Peyer's patch (tissue), 4 donors: ENCODE results near the gene CD247.

Experiments
- CTCF ChIP-seq, 6 experiments: fragments of 450-650 bp in 4 of 6; fragments of 200-600 bp in 2 of 6; sonication (generic) in 1 of 6; IDR thresholded peaks; one replicate each; pipeline ENCODE4 v1.5.1; 2017 to 2019; ENCODE audit warnings: antibody characterized with exemption in 6 of 6, mild to moderate bottlenecking in 3 of 6, moderate library complexity in 1 of 6
- POLR2A ChIP-seq, 2 donors: fragments of 450-650 bp; IDR thresholded peaks; one replicate each; pipeline ENCODE4 v1.5.1; 2017; ENCODE audit warnings: antibody characterized with exemption in 2 of 2, mild to moderate bottlenecking in 2 of 2, moderate library complexity in 2 of 2

- TF ChIP-seq CTCF (IDR thresholded peaks at IDR 0.05) (no peak), POLR2A (IDR thresholded peaks at IDR 0.05) (no peak)
Measured at GRCh38 chr1:167429612-167430011, 88.7 kb downstream of the CD247 start.
